Measurements from ENCODE around the gene NCOR2.

The NCOR2 gene

DNA sequence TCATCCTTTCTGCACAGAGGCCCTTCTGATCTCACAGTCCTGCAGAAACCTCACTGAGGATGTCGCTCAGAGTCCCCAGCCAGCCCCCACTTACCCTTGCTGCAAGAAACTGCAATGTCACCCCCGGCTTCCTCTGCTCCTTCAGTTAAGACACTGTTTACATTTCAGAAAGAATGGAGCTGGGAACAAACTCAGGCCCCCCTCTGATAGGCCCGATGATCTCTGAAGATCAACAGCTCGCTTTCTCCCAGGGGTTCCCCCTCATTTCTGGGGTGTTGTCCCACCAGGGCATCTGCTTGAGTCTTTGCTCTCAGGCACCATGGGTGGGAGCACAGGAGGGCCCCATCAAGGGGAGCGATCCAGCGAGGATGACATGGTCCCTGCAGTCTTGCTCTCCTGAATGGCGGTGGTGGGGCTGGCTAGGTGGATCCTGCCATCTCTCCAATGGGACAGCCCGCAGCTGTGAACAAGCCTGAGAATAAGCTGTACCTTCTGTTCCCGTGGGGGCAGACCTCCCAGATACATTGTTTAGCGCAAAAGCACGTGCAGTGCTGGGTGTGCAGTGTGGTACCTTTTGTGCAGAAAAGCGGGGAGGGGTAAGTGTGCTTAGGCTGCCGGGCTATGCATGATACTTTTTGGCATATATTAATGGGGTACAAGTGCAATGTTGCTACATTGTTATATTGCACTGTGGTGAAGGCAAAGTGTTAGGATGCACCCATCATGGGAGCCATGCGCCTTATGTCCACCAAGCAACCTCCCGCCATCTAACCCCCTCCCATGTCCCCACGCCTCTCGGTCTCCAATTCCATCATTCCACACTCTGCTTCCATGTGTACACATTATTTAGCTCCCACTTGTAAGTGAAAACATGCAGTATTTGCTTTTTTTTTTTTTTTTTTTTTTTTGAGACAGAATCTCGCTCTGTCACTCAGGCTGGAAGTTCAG is 6.7 kb upstream of the NCOR2 start:
- DNase-seq, result peak; percentile 20

DNA sequence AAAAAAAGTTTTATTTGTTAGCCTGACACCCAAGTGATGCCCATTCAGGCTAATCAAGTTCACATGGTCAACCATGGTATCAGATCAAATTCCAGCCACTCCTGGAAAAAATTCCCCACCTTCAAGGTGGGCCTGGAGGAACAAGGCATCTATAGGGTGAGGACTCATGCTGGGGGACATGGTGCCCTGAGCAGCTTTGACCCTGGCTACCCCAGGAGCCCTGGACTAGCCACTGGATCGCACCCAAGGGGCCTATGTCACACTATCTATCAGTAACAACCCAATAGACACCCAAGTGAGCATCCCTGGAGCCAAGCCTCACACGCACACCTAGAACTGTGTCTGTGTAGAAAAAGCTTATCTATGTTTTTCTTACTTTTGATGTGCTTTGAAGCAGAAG is 4.1 kb upstream of the NCOR2 start:
- no peak for DNase-seq

DNA sequence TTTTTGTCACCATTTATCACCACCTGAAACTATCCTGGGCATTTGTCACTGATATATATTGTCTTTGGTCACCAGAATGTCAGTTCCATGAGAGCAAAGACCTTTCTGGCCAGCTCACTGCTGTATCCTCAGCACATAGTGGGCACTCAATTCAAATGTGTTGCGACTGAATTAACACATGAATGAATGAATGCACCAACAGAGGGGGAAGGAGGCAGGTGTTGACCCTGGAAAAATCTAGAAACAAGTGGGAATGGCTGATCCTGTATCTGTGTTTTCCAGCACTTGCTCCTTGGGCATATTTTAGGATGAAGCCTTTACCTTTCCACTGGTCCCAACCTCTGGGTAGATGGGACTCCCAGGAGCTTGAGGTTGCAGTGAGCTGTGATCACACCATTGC is 3.4 kb upstream of the NCOR2 start:
- DNase-seq, result no peak

DNA sequence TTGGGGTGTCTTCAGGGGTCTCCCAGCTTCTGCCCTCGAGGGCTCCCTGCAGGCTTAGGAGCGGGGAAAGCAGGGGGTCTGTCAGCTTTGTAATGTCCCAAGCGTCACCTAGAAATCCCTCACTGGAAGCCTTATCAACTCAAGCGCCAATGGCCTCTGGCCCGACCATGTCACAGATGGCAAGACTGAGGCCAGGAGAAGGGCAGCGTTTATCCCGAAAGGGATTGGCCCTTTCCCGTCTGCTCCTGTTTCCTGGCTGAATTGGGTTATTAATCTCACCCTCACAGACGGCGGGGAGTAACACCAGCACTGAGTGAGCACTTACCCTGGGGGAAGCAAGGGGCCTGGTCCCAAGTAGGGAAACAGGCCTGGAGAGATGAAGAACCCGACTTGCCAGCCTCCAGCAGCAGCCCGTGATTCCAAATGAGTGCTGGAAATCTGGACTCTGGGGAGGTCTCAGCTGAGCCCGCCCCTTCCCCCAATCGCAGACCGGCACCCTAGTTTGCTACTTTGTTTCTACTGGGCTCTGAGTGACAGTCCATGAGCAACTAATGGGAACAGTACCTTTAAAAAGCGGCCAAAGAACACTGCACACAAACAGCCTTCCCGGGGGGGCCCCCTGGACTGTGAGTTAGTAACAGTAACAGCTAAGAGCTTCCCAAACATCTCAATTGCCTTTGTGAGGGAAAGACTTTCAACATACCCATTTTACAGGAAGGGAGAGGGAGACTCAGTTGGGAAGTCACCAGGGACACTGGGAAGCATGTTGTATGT is 2.1 kb upstream of the NCOR2 start:
- no peak for DNase-seq

DNA sequence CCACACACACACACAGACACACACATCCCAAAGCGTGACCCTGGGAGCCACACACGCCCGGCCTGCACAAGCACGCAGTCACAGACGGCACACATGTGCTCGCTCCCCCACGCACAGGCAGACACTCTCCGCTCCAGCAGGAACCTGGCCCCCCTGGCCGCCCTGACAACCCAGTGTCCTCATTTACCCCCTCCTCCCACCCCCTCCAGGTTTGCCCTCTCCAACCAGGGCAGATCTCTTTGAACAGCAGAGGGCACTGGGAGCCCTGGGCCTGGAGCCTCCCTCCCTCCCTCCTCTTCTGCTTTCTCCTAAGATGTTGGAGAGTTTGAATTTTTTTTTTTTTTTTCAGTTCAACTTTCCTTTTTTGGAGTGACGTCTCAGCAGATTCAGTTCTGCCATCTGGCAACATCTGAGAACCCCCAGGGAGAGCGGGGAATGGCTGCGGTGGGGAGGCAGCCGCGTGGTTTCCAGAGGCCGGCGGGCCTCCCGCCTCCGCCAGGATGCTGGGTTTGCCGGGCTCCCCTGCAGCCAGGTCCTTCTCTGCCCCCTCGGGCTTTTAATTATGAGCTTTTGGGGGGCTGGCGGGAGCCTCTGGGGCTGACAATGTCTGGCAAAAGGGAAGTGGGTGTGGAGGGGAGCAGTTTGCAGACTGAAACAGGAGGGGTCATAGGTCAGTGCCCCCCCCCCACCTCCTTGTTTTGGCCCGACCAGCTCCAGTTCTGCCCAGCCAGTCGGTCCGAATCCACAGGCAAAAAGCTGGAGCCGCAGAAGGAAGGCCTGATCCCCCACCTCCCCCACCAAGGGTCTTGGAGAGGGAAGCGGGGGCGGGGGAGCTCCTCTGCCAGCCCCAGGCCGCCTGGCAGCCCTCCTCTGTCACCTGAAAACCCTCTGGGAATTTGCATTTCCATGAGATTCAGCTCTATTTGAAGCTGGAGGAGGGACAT is 1.3 kb upstream of the NCOR2 start:
- DNase-seq, result peak; percentile 92

DNA sequence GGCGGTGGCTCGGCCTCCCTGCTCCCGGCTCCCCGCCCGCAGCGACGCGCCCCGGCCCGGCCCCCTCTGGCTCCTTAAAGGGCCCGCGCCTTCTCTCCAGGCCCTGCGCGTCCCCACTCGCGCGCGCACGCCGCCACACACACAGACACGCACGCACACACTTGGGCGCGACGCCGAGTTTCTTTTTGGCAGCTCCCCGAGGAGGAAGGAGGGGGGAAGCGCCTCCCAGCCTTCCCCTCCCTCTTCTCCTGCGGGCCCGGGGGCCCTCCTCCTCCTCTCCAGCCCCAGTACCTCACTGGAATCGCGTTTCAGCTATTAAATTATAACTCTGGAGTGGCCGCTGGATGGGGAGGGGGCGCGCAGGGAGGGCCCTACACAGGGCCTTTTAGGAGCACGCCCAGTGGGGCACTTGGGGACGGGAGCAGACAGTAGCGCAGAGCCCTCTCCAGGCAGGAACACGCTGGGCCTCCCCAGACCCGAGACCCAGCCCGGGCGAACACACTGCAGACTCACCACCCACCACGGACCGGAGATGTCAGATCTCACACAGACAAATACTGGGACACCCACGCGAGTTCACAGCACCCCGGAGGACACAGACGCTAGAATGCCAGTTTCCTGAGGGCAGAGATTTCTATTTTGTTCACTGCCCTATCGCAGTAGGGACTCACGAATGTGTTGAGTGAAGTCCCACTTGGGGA is 411 bp upstream of the NCOR2 start:
- DNase-seq, result peak; percentile 97

DNA sequence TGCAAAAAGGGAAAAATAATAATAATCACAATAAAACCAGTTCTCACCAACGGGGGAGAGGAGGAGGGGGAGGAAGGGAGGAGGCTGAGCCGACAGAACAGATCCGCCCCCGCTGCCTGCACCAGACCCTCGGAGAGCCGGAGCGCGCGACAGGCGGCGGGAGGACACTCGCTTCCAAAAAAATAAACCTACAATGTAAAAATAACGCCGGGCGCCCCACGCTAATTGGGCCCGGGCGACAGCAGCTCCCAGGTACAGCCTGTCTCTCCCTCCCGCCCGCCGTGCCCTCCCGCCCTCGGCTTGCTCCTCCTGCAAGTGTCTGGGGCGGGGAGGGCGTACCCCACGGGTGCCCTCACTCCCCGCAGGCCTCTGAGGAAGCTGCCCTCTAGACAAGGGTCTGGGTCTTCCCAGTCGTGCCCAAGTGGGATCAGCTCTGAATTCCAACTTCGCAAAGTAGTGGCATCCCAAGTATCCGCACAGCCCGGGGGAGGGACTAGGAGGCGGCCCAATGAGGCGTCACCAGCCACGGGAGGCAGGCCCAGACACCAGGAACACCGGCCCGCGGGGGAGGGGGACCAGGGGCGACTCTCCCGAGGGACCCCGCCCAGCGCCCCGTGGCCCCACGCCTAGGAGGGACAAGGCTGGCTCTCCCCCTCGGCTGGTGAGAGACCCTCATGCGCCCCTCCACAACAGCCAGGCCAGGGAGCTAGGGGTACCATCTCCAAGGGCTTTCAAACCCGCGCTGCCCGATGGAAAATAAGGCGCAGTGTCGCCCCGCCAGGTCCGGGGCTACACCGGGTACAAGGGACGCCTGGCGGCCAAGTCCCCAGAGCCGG is 1.0 kb downstream of the NCOR2 start:
- peak; percentile 91 for DNase-seq

DNA sequence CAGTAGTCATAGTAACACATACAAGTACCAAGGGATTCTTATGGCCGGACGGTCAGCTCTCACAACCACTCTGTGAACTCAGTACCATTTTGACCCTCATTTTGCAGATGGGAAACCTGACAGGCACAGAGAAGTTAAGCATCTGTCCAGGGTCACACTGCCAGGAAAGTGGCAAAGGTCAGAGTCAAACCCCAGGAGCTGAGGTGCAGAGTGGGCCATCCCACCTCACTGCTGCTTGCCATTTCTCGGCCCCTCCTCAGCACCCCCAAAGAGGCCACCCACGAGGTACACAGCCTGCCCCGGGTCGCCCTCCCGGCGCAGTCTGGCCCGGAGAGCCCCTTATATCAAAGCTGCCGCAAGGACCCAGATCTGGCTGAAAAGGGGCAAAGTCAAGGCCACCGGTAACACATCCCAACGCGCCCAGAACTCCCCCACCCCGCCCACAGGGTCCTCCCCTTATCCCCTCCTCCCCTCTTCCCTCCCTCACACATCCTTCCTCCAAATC is 1.7 kb downstream of the NCOR2 start:
- DNase-seq, result no peak

DNA sequence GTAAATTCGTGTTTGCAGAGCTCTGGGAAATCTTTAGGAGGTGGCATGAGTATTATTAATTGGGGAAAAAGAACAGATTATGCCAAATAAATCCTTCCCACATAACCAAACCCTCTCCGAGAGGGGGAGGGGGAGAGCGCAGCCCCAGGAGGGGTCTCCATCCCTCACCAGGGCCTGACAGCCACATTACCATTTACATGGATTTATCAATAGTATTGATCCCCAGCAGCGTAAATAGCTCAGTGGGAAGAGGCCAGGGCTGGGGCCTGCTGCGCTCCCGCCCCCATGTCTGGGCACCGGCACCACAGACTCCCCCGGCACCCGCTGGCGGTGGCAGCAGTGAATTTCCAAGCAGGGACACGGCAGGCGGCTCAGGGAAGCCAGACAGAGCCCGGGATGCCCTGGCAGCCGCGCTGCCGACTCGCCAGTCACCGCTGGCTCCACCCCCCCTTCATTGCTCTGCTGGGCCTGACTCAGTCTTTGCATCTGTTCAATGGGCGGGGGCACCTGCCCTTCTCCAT is 2.4 kb downstream of the NCOR2 start:
- no peak for DNase-seq

DNA sequence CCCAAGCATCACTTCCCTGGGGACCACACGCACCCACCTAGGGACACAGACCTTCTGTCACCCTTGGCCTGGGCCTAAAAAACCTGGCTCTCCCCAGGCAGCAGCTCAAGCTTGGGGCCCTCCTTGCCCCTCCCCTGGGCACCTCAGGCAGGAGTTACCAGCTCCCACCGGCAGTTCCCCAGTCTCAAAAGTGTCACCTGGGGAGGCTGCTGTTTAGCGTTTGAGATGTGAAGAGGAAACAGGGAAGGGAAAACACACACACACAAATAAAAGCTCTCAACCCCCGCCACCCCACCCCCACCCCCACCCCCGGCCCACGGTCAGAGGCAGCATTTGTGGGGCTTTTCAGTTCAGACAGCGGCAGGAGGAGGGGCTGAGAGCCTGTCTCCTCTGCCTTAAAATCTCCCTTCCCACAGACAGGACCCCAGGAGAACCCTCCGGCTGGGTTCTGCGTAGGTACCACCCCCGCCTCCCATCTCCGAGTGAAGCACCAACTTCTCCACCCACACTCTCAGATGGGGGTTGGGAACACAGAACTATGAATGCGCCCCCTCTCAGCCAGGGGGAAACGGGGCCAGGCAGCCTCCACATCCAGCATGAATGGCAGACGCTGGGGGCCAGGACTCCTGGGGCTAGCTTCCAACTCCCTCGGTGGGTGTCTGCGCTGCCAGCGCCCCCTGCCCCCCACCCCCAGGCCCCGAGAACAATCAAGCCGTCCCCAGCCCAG is 3.0 kb downstream of the NCOR2 start:
- no peak for DNase-seq

DNA sequence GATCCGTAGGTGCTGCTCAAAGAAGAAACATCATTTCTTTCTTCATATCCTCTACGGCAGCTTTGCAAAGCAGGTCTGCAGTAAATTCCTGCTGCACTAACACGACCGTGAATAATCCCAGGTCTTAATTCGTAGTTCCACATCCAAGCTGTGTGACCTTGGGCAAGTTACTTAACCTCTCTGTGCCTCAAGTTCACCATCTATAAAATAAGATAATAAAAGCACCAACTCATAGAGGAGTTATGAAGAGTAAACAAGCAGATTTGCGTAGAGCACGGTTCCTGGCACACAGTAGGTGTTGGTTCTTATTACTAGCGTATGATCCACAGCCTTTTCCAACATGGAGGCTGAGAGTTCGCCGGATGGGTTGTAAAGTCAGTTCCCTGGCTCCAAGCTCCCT is 3.6 kb downstream of the NCOR2 start:
- no peak for DNase-seq

DNA sequence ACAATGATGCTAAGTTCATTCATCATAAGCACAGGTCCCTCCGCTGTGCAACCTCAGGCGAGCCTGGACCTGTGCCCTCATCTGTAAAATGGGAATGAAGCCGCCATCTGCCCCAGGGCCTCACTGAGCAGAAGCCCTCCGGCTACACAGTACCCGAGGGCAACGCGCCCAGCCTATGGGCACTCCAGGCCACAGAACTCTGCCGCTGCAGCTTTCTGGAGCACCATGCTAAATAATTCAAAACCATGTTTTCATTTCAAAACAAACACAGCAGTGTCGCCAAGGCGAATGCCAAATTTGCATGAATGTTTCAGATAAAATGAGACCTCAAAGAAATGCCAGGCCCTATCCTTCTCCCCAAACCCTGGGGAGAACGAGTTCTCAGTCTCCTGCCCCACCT is 4.0 kb downstream of the NCOR2 start:
- no peak for DNase-seq

DNA sequence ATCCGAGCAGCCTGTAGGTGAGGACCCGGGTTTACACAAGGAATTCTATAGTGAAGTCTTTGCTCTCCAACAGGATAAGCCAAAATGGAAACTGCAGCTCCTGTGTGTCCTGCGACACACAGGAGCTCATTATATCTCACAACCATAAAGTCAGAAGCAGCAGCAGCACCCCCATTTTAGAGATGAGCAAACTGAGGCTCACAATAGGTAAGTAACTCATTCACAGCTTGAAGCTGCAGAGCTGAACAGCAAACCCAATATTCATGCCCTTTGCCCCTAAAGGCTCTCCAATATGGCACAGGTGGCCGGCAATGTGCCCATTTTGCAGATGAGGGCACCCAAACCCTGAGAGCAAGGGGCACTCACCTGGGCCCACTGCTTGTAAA is 4.6 kb downstream of the NCOR2 start:
- DNase-seq, result no peak

DNA sequence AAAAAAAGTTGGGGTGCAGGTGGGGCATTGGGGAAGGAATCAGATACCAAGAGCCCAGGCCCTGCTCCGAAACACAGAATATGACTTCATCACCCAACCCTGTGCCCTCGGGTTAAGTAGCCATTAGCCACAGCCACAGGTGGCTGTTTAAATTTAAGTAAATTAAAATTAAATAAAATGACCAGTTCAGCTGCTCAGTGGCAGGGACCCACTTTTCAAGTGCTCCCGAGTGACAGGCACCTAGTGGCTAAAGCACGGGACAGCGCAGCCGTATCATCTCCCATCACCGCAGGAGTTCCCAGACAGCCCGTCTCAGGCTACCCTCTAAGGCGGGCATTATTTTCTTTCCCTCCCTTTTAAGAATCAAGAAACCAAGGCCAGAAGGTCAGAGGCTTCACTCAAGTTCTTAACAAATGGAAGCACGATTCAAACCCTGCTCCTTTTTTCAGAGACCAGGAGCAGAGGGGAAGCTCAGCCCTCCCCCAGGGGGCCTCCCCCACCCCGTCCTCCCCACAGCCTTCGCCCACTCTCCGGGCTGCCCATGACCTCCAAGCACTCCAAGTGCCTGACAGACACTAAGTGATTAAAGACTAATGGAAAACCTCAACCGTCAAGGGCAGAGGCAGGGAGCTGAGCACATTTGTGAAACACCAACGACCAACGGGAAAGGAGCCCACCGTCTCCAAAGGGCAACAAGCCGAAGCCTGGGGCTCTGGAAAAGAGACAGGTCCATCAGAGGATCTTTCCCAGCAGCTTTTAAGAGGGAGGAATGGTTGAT is 5.2 kb downstream of the NCOR2 start:
- no peak for DNase-seq

DNA sequence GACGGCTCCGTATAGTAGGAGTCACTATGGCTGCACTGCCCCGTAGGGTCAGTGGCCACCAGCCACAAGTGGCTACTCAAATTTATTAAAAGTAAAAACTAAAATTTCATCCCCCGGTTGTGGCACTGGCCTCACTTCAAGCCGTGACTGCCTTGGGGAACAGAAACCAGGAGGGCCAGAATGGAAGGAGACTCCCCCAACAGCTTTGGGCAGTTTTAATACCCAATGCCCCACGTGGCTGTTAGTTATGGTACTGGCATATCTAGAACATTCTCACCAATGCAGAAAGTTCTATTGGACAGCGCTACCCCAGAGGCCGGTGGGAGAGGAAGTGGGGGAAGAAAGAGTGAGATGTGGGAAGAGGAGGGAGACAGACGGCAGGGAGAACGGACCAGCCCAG is 6.2 kb downstream of the NCOR2 start:
- no peak for DNase-seq

DNA sequence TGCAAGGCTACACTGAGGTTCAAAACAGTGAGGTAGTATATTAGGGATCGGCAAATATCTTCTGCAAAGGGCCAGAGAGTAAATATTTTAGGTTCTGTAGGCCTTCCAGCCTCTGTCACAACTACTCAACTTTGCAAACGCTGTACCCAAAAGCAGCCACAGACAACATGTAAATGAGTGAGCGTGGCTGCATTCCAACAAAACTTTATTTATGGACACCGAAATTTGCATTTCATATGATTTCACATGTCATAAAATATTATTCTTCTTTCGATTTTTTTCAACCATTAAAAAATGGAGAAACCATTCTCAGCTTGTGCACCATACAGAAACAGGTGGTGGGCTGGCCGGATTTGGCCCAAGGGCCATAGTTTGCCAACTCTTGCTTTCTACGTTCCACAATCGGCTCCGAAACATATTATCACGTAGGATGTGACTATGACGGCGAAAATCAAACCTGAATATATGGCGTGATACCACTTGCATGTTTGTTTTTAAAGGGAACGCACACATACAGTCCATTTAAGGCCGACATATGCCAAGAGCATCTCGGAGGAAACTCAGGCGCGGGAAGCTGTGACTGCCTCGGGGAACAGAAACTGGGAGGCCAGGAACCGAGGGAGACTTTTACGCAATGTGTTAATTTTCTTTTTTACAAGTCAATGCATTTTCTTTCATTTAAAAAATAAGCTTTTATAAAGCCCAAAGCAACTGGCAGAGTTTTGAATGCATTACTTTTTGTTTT is 7.1 kb downstream of the NCOR2 start:
- no peak for DNase-seq

DNA sequence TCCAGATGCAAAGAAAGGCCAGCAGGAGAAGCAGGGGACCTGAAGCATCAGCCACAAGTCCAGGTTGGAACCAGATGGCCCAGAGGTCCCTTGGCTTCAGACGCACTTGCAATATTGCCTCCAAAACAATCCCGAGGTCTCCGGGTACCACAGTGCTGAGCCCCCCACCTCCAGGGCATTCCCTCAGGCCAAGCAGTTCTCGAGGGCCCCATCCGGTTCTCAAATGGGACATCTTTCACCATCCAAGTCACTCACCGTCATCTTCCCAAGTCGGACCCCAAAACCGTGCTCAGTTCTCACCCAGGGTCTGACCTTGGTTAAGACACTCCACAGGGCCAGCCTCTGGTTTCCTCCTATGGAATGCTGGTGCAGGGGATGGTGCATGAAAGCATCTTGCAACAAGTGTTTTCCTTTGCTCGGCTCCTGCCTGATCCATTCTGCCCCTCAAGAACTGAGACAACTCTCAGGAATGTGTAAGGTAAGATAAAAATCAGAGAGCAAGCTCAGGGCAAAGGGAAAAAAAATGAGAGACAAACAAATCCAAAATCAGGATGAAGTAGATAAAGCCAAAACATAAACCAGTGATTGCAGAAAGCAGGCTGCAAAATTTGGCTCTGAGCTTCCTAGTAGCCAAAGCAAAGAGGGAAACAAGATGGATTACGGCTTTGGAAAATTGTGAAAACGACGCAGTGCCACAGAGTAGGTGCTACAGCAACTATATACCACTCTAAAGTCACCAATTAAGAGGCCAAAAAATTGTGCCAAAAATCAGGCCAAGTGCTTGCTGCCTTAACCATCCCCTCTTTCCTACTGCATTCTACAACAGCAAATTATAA is 8.0 kb downstream of the NCOR2 start:
- no peak for DNase-seq

DNA sequence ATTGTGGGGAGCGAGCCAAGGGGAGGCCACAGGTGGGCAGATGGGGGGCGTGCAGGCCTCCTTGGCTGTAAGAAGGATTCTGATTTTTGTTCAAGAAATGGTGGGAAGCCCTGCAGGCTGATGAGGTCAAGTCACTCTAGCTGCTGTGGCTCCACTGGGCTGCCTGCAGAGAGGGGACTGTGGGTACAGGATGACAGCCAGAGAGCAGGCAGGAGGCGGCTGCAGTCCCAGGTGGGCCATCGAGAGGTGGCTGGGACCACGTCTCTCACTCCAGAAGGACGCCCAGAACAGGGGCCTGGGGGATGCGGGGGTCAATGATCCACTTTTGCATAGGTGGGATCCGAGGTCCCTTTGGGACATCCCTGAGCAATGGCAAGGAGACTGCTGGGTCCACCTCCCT is 9.1 kb downstream of the NCOR2 start:
- DNase-seq, result no peak
